H1 (cell line): ENCODE results near the gene SGSH. TPM values are rescaled to one million over a fixed set of nuclear protein-coding genes. Genes with fewer than 3 reads are reported as not detected.

Source experiments
- ASH2L ChIP-seq: fragments of 200-600, 300-600 bp; sonication (generic); IDR thresholded peaks from one replicate; pipeline ENCODE4 v1.7.1; 2017; ENCODE audit warnings: low read length
- CHD1 ChIP-seq: IDR thresholded peaks from 2 replicates; pipeline ENCODE4 v1.6.1; 2012; ENCODE audit warnings: low read depth, low read length, improper control_type of control experiment
- CHD7 ChIP-seq: fragments of 300-600 bp; sonication (generic); IDR thresholded peaks from 2 replicates; pipeline ENCODE4 v1.7.1; 2012; ENCODE audit warnings: low read length, moderate library complexity, mild to moderate bottlenecking, inconsistent platforms; ENCODE audit not compliant: insufficient replicate concordance
- GTF2F1 ChIP-seq: IDR thresholded peaks from 2 replicates; pipeline ENCODE4 v1.6.1; 2012; ENCODE audit warnings: low read depth, low read length, improper control_type of control experiment, borderline replicate concordance
- HDAC2 ChIP-seq, 2 experiments: fragments of 300-600 bp in 1 of 2; sonication (generic) in 1 of 2; IDR thresholded peaks; 2 replicates each; pipeline ENCODE4 v1.6.1; 2011 to 2012; ENCODE audit warnings: low read depth in 2 of 2, low read length in 2 of 2, mild to moderate bottlenecking in 2 of 2, moderate library complexity in 2 of 2, borderline replicate concordance in 1 of 2, inconsistent platforms in 1 of 2
- KDM1A ChIP-seq: fragments of 200-600, 300-600 bp; sonication (generic); IDR thresholded peaks from 2 replicates; pipeline ENCODE4 v1.7.1; 2016; ENCODE audit warnings: mild to moderate bottlenecking, low read length, borderline replicate concordance
- SIN3A ChIP-seq, 2 experiments: IDR thresholded peaks in 1 of 2; conservative IDR thresholded peaks in 1 of 2; 2 replicates each; pipeline ENCODE4 v1.6.1; 2011 to 2012; ENCODE audit warnings: low read length in 2 of 2, improper control_type of control experiment in 1 of 2, low read depth in 1 of 2, mild to moderate bottlenecking in 1 of 2
- SUZ12 ChIP-seq: fragments of 200-600 bp; sonication (generic); IDR thresholded peaks from 2 replicates; pipeline ENCODE4 v1.6.1; 2012; ENCODE audit warnings: mild to moderate bottlenecking, inconsistent platforms, low read length, moderate library complexity, mixed read lengths
- TEAD4 ChIP-seq: IDR thresholded peaks from 2 replicates; pipeline ENCODE4 v1.6.1; 2012; ENCODE audit warnings: low read depth, low read length, inconsistent platforms, mixed read lengths
- polyA plus RNA-seq, 7 experiments: library from polyadenylated mRNA; depleted of rRNA in 3 of 7; stranded (reverse) in 5 of 7; unstranded in 2 of 7; fragments of >200 nt in 5 of 7; fragments of 200-250 nt in 2 of 7; gene quantifications; 1 replicate in 5 of 7; 2 replicates in 1 of 7; 4 replicates in 1 of 7; pipeline versions ENCODE4 v1.2.1 to v1.2.3, GENCODE V29; 2011 to 2013; ENCODE audit warnings: missing spikeins in 2 of 7, mixed read lengths in 2 of 7
- total RNA-seq: library from RNA; stranded (reverse); fragmentation: NEBNext Ultra II Directional; extraction: Animal tissue kit (Norgen Biotek cat#: 25700); gene quantifications from 2 replicates; pipeline ENCODE4 v1.2.1, GENCODE V29; 2021

Gene SGSH
- total and polyA plus RNA-seq, 2 of the 8 experiments (the other 6 are each of a cell fraction or from before 2014, with no cell fraction given) = 18.0 to 19.6 TPM

- TF ChIP-seq TEAD4 = no peak
- peak; percentile 6 for TF ChIP-seq ASH2L
- no peak for TF ChIP-seq CHD7
- TF ChIP-seq CHD1 = no peak
- TF ChIP-seq SUZ12 = no peak
- peak; percentile 96 for TF ChIP-seq KDM1A
- no peak for TF ChIP-seq GTF2F1
- TF ChIP-seq HDAC2 (IDR thresholded peaks at IDR 0.05; ENCODE audit: borderline replicate concordance in 1 of 2, low read depth in 2 of 2, low read length in 2 of 2) = peak in 1 of 2 experiments; percentile 60; a peak in 1 of 4 replicates
- TF ChIP-seq SIN3A (conservative IDR thresholded peaks at IDR 0.05 in 1 of 2, IDR thresholded peaks at IDR 0.05 in 1 of 2; ENCODE audit: low read depth in 1 of 2, low read length in 2 of 2) = no peak
Observed at GRCh38 chr17:80261895-80262279, 41.8 kb upstream of the SGSH start (continued).
